Adrenal gland (tissue), 12 donors: Measurements from ENCODE around the gene LPCAT3. TPM values are rescaled to one million over a fixed set of nuclear protein-coding genes. Genes with fewer than 3 reads are reported as not detected.
"Not testable (repeated sequence)": the region's sequence is repeated elsewhere in the genome, so short reads cannot be mapped to it uniquely, and the experiment has no call there.

Experiments
- DNase-seq, 7 donors: peaks; one replicate each; pipeline ENCODE4 v3.0.0-alpha.2; 2019 to 2020
- H3K27ac ChIP-seq, 5 donors: fragments of 200-600 bp; sonication (generic) in 4 of 5; 1 replicate in 3 of 5; 2 replicates in 2 of 5; pipeline versions ENCODE4 v1.5.1 to v1.8.0; 2016 to 2020; ENCODE audit warnings: mild to moderate bottlenecking in 1 of 5
- H3K27me3 ChIP-seq: fragments of 200-600 bp; 2 replicates; pipeline ENCODE4 v1.8.0; 2021
- H3K36me3 ChIP-seq, 2 donors: fragments of 200-600 bp; replicated peaks in 1 of 2; 1 replicate in 1 of 2; 2 replicates in 1 of 2; pipeline versions ENCODE4 v1.5.1 to v1.8.0; 2018 to 2022
- H3K4me1 ChIP-seq, 2 donors: fragments of 200-600 bp; replicated peaks in 1 of 2; 1 replicate in 1 of 2; 2 replicates in 1 of 2; pipeline versions ENCODE4 v1.5.1 to v1.8.0; 2018 to 2021
- H3K4me3 ChIP-seq, 4 donors: fragments of 200-600 bp; sonication (generic) in 3 of 4; one replicate each; pipeline ENCODE4 v1.5.1; 2016 to 2018
- H3K9me3 ChIP-seq, 3 donors: fragments of 200-600 bp; sonication (generic) in 1 of 3; replicated peaks in 1 of 3; 1 replicate in 2 of 3; 2 replicates in 1 of 3; pipeline versions ENCODE4 v1.5.1 to v1.8.0; 2016 to 2021
- POLR2A ChIP-seq, 2 donors: fragments of 450-650 bp; IDR thresholded peaks; one replicate each; pipeline ENCODE4 v1.6.1; 2017; ENCODE audit warnings: antibody characterized with exemption in 2 of 2, mild to moderate bottlenecking in 2 of 2, moderate library complexity in 1 of 2
- WGBS, 4 donors: extraction: QIAGEN DNeasy Blood & Tissue Kit in 2 of 4; methylation state at CpG; one replicate each; pipeline versions ENCODE4 v1.1.5 to v1.1.7; 2013 to 2017; 5-methylcytosine and 5-hydroxymethylcytosine counted together
- intact Hi-C, 2 donors: fragments of 100-400 bp; cut with DNase I; formaldehyde crosslinking; loops; one replicate each; pipeline versions ENCODE4 v1.14.1 to v1.15.0; 2022 to 2023
- polyA plus RNA-seq, 3 donors: library from polyadenylated mRNA; stranded (reverse); fragments of 200-250 nt in 2 of 3; fragments of 350-450 nt in 1 of 3; fragmentation: Illumina TruSeq in 1 of 3; extraction: RNeasy Lipid Tissue Mini Kit (QIAGEN cat#74804) in 1 of 3; gene quantifications; one replicate each; pipeline ENCODE4 v1.2.3, GENCODE V29; 2013 to 2014
- total RNA-seq, 9 donors: library from RNA; depleted of rRNA in 4 of 9; stranded (reverse); fragments of >200 nt in 4 of 9; fragments of 120-200 nt in 1 of 9; fragmentation: NEBNext Ultra II Directional in 1 of 9; extraction: Animal tissue kit (Norgen Biotek cat#: 25700) in 1 of 9; gene quantifications; one replicate each; pipeline versions ENCODE4 v1.1.0 to v1.2.4, GENCODE V29; 2013 to 2023
- TF ChIP-seq, protein P1 (sequence below), 6 experiments: fragments of 450-650 bp in 4 of 6; fragments of 200-600 bp in 2 of 6; sonication (generic) in 1 of 6; IDR thresholded peaks; 1 replicate in 5 of 6; 2 replicates in 1 of 6; pipeline versions ENCODE4 v1.5.1 to v1.8.0; 2016 to 2021; ENCODE audit warnings: antibody characterized with exemption in 6 of 6, mild to moderate bottlenecking in 2 of 6, moderate library complexity in 1 of 6
- donor health status: healthy with polysubstance abuse.
- donor health status: Bipolar disorder and iron deficiency.
- donor health status: DM: yes; HTN: yes; CAD: no.
- donor health status: DM: no; HTN: no; CAD: no.
- donor health status: DM: no; HTN: no; CAD: no.
- donor health status: DM: yes; HTN: yes; CAD: no.

The LPCAT3 gene
- total and polyA plus RNA-seq, 12 donors, result 28.5 to 146 (median 74.0) TPM

DNA sequence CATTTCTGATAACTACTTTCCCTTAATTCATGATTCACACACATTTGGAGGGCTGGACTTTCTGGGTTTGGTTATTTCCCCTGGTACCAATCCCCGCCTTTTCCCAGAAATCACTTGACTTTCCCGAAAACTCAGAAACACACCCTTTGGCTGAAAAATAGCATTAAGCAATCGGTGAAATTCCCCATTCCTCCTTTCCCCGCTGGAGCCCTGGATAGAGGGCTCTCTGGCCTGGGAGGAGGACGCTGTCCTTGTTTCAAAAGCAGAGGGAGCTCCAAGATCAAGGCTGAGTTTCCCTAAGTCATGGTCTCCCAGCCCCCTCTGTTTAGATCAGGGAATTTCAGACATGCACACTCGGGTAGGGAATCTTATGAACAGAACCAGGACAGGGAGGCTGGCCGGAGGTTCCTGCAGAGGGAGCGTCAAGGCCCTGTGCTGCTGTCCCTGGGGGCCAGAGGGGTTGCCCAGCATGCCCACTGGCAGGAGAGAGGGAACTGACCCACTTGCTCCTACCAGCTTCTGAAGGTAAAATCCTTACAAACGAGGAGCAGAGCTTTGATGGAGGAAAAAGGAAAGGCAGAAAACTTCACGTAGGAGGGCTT, 42.2 kb upstream of the LPCAT3 start, which contains the start of gene C1S:
Gene C1S (plus strand): TSS at position 366 of the 602 bp plus-strand sequence. CDS start 1,195 bp downstream, outside the sequence.
- intact Hi-C loops, result no loop called here
- peaks cover 6 to 13% of the 10 kb centered on the region in 2 donors for H3K4me1 ChIP-seq
- no peaks in the 10 kb centered on the region for H3K27me3 ChIP-seq
- peak within 1 kb of the TSS in 1 of 4 donors; percentile 42 for H3K4me3 ChIP-seq
- H3K27ac ChIP-seq, result peak within 1 kb of the TSS; percentile 33 to 88 (median 57)
- peak; percentile 55 to 57 for TF ChIP-seq POLR2A (IDR thresholded peaks at IDR 0.05)
- TF ChIP-seq, protein P1, sequence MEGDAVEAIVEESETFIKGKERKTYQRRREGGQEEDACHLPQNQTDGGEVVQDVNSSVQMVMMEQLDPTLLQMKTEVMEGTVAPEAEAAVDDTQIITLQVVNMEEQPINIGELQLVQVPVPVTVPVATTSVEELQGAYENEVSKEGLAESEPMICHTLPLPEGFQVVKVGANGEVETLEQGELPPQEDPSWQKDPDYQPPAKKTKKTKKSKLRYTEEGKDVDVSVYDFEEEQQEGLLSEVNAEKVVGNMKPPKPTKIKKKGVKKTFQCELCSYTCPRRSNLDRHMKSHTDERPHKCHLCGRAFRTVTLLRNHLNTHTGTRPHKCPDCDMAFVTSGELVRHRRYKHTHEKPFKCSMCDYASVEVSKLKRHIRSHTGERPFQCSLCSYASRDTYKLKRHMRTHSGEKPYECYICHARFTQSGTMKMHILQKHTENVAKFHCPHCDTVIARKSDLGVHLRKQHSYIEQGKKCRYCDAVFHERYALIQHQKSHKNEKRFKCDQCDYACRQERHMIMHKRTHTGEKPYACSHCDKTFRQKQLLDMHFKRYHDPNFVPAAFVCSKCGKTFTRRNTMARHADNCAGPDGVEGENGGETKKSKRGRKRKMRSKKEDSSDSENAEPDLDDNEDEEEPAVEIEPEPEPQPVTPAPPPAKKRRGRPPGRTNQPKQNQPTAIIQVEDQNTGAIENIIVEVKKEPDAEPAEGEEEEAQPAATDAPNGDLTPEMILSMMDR (IDR thresholded peaks at IDR 0.05), result peak; percentile 49 to 95 (median 79)
- 19 to 28% (median 24%) methylated on average over 10 of the region's 10 CpGs for WGBS, 4 donors
- no peaks in the 10 kb centered on the region for H3K9me3 ChIP-seq
- DNase-seq, result peak; percentile 53 to 91 (median 83)
- no peaks in the 10 kb centered on the region for H3K36me3 ChIP-seq

DNA sequence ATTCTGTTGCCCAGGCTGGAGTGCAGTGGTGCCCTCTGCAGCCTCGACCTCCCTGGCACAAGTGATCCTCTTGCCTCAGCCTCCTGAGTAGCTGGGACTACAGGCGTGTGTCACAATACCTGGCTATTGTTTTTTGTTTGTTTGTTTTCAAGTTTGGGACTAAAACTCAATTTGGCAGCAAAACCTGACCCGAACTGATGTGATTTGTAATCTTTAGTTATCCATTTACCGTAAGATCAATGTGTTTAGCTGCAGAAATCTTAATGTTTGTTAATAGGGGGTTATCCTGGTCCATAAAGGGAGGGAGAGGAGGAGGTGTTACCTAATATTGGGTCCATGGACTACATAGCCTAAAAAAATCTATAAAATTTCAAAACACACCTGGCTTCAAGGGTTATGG, 41.5 kb upstream of the LPCAT3 start:
- DNase-seq, result no peak
- intact Hi-C loops, result no loop called here
- WGBS, 4 donors, result 92 to 95% (median 93%) methylated on average over 4 of the region's 4 CpGs
- no peaks in the 10 kb centered on the region for H3K27me3 ChIP-seq
- no peaks in the 10 kb centered on the region for H3K36me3 ChIP-seq
- TF ChIP-seq, protein P1 (IDR thresholded peaks at IDR 0.05), result no peak
- TF ChIP-seq POLR2A (IDR thresholded peaks at IDR 0.05), result no peak
- H3K4me1 ChIP-seq, result peaks cover 6 to 13% of the 10 kb centered on the region in 2 donors
- no peak overlapping the region for H3K4me3 ChIP-seq
- no peaks in the 10 kb centered on the region for H3K9me3 ChIP-seq
- peak overlapping the region in 4 of 5 donors; percentile 33 to 88 (median 66) for H3K27ac ChIP-seq

DNA sequence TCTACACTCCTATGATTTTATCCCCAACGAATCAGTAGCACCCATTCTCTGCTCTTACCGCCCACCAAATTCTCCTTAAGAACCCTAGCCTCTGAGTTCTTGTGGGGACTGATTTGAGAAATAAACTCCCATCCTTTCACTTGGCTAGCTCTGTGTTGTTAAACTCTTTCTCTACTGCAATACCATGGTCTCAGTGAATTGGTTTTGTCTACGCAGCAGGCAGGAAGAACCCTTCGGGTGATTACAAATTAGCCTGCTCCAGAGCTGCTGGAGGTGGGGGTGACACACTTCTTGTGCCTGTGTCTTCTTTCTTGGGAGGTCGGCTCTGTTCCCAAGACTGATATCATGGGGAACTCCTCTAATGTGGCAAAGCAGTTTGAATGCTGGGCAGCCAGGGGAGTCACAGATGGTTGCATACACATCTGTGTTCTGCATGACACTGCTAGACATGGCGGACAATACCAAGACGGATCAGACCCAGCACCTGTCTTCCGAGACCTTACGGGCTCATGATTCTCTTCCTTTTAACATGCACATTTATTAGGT, 40.6 kb upstream of the LPCAT3 start:
- no peak overlapping the region for H3K27ac ChIP-seq
- WGBS, 4 donors, result 91 to 94% (median 92%) methylated on average over 8 to 9 of the region's 9 CpGs

DNA sequence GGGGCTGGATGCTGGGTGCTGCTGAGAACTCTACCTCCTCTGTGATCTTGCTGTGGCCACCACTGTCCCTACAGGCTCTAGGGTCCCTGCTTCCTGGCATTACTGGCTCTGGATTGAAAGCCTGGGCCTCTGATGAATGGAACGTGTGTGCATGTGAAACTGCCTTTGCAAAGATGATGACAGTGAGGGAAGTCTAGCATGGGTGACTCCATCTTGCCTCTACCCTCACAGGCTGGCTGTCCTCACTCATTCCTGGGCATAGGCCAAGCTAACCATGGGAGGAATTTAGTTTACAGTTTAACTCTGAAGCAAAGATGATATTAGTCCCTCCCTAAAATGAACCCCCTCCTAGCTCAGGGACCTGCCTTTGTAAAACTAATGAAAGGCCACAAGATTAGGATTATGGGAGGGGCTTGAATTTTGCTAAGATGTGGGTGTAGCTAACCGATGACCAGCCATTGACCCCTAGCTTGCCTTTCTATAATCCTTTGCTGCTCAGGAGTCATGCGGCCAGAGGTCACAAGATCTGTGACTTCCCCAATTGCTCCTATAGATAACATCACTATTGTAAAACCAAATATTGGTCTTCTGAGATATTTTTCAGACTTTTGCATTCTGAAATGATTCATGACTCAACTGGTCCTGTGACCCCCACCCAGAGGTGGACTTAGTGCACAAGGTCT, 40.0 kb upstream of the LPCAT3 start:
- DNase-seq, result peak in 1 of 7 donors; percentile 29
- intact Hi-C loops, result no loop called here
- Histone ChIP-seq H3K36me3 (no peaks in the 10 kb centered on the region), H3K4me3 (no peak overlapping the region), H3K9me3 (no peaks in the 10 kb centered on the region), H3K4me1 (peaks cover 6 to 13% of the 10 kb centered on the region in 2 donors), H3K27ac (no peak overlapping the region), H3K27me3 (no peaks in the 10 kb centered on the region)
- WGBS, 4 donors, result 77 to 86% (median 80%) methylated on average over 3 of the region's 3 CpGs
- no peak for TF ChIP-seq POLR2A (IDR thresholded peaks at IDR 0.05)
- TF ChIP-seq, protein P1 (IDR thresholded peaks at IDR 0.05), result no peak

More for the DNA sequence above, 40.6 kb upstream of the LPCAT3 start:
- Histone ChIP-seq H3K4me1 (peaks cover 6 to 13% of the 10 kb centered on the region in 2 donors), H3K27me3 (no peaks in the 10 kb centered on the region), H3K36me3 (no peaks in the 10 kb centered on the region), H3K4me3 (no peak overlapping the region), H3K9me3 (no peaks in the 10 kb centered on the region)
- intact Hi-C loops, result no loop called here
- no peak for DNase-seq
- no peak for TF ChIP-seq POLR2A (IDR thresholded peaks at IDR 0.05)
- TF ChIP-seq, protein P1 (IDR thresholded peaks at IDR 0.05), result no peak

DNA sequence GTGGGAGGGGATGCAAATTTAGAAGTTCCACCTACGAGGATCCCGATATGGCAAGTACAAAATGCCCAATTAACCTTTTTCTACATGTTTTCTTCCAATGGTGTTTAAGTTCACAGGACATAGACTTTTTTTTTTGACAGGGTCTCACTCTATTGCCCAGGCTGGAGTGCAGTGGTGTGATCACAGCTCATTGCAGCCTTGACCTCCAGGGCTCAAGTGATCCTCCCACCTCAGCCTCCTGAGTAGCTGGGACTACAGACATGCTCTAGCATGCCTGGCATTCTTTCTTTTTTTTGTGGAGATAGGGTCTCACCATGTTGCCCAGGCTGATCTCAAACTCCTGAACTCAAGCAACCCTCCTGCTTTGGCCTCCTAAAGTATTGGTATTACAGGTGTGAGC, 37.5 kb upstream of the LPCAT3 start:
- H3K27ac ChIP-seq, intact Hi-C loops, H3K9me3 ChIP-seq, H3K27me3 ChIP-seq, DNase-seq, H3K4me3 ChIP-seq, H3K36me3 ChIP-seq: not testable (repeated sequence)
- WGBS, 4 donors, result 90 to 100% (median 94%) methylated on average over 2 of the region's 2 CpGs
- H3K4me1 ChIP-seq, result peaks cover 6 to 10% of the 10 kb centered on the region in 2 donors
